Ovary (tissue), 3 donors: ENCODE measurements around the gene ARID5A.

ENCODE experiments used
- POLR2A ChIP-seq: fragments of 450-650 bp; IDR thresholded peaks from one replicate; pipeline ENCODE4 v1.6.1; 2017; ENCODE audit warnings: antibody characterized with exemption, mild to moderate bottlenecking, moderate library complexity
- TF ChIP-seq, protein P1 (sequence below), 3 donors: fragments of 450-650 bp in 2 of 3; fragments of 200-600 bp in 1 of 3; IDR thresholded peaks; one replicate each; pipeline versions ENCODE4 v1.5.1 to v1.8.0; 2016 to 2022; ENCODE audit warnings: antibody characterized with exemption in 3 of 3, mild to moderate bottlenecking in 1 of 3
- donor health status: DM: no; HTN: no; CAD: no.

DNA sequence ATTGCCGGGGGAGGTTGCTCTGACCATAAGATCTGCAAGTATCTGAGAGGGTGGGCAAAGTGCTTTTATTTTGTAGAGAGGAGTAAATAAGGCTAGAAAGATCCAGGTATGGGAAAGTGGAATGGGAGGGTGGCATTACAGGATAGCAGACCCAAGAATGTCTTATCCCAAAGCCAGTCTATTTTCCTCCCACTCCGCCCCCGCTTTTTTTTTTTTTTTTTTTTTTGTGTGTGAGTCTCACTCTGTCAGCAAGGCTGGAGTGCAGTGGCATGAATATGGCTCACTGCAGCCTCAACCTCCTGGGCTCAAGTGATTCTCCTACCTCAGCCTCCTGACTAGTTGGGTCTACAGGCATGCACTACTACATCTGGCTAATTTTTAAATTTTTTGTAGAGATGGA lies 31.5 kb downstream of the ARID5A start:
- TF ChIP-seq POLR2A: no peak
- TF ChIP-seq, protein P1, sequence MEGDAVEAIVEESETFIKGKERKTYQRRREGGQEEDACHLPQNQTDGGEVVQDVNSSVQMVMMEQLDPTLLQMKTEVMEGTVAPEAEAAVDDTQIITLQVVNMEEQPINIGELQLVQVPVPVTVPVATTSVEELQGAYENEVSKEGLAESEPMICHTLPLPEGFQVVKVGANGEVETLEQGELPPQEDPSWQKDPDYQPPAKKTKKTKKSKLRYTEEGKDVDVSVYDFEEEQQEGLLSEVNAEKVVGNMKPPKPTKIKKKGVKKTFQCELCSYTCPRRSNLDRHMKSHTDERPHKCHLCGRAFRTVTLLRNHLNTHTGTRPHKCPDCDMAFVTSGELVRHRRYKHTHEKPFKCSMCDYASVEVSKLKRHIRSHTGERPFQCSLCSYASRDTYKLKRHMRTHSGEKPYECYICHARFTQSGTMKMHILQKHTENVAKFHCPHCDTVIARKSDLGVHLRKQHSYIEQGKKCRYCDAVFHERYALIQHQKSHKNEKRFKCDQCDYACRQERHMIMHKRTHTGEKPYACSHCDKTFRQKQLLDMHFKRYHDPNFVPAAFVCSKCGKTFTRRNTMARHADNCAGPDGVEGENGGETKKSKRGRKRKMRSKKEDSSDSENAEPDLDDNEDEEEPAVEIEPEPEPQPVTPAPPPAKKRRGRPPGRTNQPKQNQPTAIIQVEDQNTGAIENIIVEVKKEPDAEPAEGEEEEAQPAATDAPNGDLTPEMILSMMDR (IDR thresholded peaks at IDR 0.05): no peak
